Right lung (tissue), 5 donors: ENCODE measurements around the gene JPH3. TPM values are rescaled to one million over a fixed set of nuclear protein-coding genes. Genes with fewer than 3 reads are reported as not detected.

Experiments
- DNase-seq, 2 donors: peaks; one replicate each; pipeline ENCODE4 v3.0.0-alpha.2; 2013
- polyA plus RNA-seq, 5 donors: library from polyadenylated mRNA; unstranded; fragments of 120-200 nt; gene quantifications; one replicate each; pipeline versions ENCODE4 v1.2.1 to v1.2.3, GENCODE V29; 2013; ENCODE audit warnings: inconsistent platforms in 1 of 5, low replicate concordance in 1 of 5; ENCODE audit not compliant: insufficient read length in 5 of 5, insufficient read depth in 1 of 5

Gene JPH3
- polyA plus RNA-seq, 5 donors = 0.69 to 1.5 (median 1.1) TPM

GRCh38 chr16:87736008-87736382, 133.7 kb downstream of the JPH3 start:
- DNase-seq = no peak

GRCh38 chr16:87739801-87740200, 137.5 kb downstream of the JPH3 start:
- DNase-seq = no peak

- no peak for DNase-seq
These were observed 138.1 kb downstream of the JPH3 start for GRCh38 chr16:87740441-87740840.

GRCh38 chr16:87740909-87741424, 138.7 kb downstream of the JPH3 start:
- no peak for DNase-seq

- DNase-seq = no peak
These were observed 139.6 kb downstream of the JPH3 start for GRCh38 chr16:87741700-87742415.

GRCh38 chr16:87742781-87743490, 140.6 kb downstream of the JPH3 start:
- DNase-seq = no peak

- no peak for DNase-seq
These were observed 142.6 kb downstream of the JPH3 start for GRCh38 chr16:87744750-87745514.

- no peak for DNase-seq
These were observed 143.9 kb downstream of the JPH3 start for GRCh38 chr16:87746178-87746577.

Other genes with a start within 250 kb of the JPH3 start
- gene FBXO31, start 218.7 kb upstream of the JPH3 start, polyA plus RNA-seq = 10 to 100 TPM; 18.8 to 28.0 (median 26.5) TPM
- 10 to 100 TPM; 44.4 to 58.5 (median 54.4) TPM for gene MAP1LC3B, start 210.2 kb upstream of the JPH3 start, polyA plus RNA-seq
- 10 to 100 TPM; 24.3 to 32.2 (median 29.2) TPM for gene ZCCHC14, start 109.5 kb upstream of the JPH3 start, polyA plus RNA-seq
- 10 to 100 TPM; 29.0 to 40.1 (median 37.2) TPM for gene KLHDC4, start 163.5 kb downstream of the JPH3 start, polyA plus RNA-seq